B cell (primary cell): ENCODE measurements around the gene DOCK1. TPM values are rescaled to one million over a fixed set of nuclear protein-coding genes. Genes with fewer than 3 reads are reported as not detected.

Experiments
- ATAC-seq: fragments of 200-7000 bp; cut with Tn5 transposase; one replicate; pipeline ENCODE4 v1.10.0; 2021; ENCODE audit warnings: low read depth, mild to moderate bottlenecking, moderate number of reproducible peaks, moderate library complexity
- CTCF ChIA-PET: fragments of 350-600 bp; sonication (Branson Sonifier 250); formaldehyde crosslinking; loops from one replicate; lab custom pipeline; 2021; ENCODE audit warnings: antibody characterized with exemption, inconsistent platforms; lab: Charles Lee
- POLR2A ChIA-PET: fragments of 350-600 bp; sonication (Branson Sonifier 250); formaldehyde crosslinking; loops from one replicate; lab custom pipeline; 2021; ENCODE audit warnings: antibody characterized with exemption; lab: Charles Lee
- DNase-seq: peaks from one replicate; pipeline ENCODE4 v3.0.0; 2013
- H2AFZ ChIP-seq: 2 replicates; pipeline ENCODE4 v1.6.1; 2012; ENCODE audit warnings: mild to moderate bottlenecking, low read depth, low read length; ENCODE audit not compliant: insufficient read depth, poor library complexity, severe bottlenecking
- H3K27ac ChIP-seq, 2 donors: 1 replicate in 1 of 2; 2 replicates in 1 of 2; pipeline ENCODE4 v1.5.1; 2012 to 2013; ENCODE audit warnings: low read length in 2 of 2, mild to moderate bottlenecking in 2 of 2, moderate library complexity in 1 of 2
- H3K27me3 ChIP-seq, 4 experiments: fragments of 200-600 bp in 1 of 4; sonication (generic) in 1 of 4; replicated peaks in 1 of 4; 1 replicate in 2 of 4; 2 replicates in 2 of 4; pipeline versions ENCODE4 v1.6.1 to v1.7.0; 2013 to 2016; ENCODE audit warnings: low read length in 3 of 4, mild to moderate bottlenecking in 2 of 4, mixed read lengths in 1 of 4, moderate library complexity in 1 of 4; ENCODE audit not compliant: insufficient read depth in 4 of 4, control insufficient read depth in 3 of 4; ENCODE audit errors: control extremely low read depth in 1 of 4
- H3K36me3 ChIP-seq, 2 experiments: replicated peaks in 1 of 2; 1 replicate in 1 of 2; 2 replicates in 1 of 2; pipeline versions ENCODE4 v1.6.1 to v1.7.1; 2013; ENCODE audit warnings: low read length in 1 of 2; ENCODE audit not compliant: insufficient read depth in 2 of 2, control insufficient read depth in 1 of 2; ENCODE audit errors: control extremely low read depth in 1 of 2, extremely low read depth in 1 of 2
- H3K4me1 ChIP-seq, 2 donors: fragments of 200-600 bp in 1 of 2; sonication (generic) in 1 of 2; 1 replicate in 1 of 2; 2 replicates in 1 of 2; pipeline versions ENCODE4 v1.5.1 to v1.6.1; 2013 to 2017; ENCODE audit warnings: low read length in 2 of 2; ENCODE audit not compliant: control insufficient read depth in 2 of 2, insufficient read depth in 2 of 2
- H3K4me2 ChIP-seq: replicated peaks from 2 replicates; pipeline ENCODE3; 2012; ENCODE audit warnings: mild to moderate bottlenecking, low read depth, low read length; ENCODE audit not compliant: poor library complexity, severe bottlenecking
- H3K4me3 ChIP-seq, 5 experiments: fragments of 200-600 bp in 1 of 5; sonication (generic) in 1 of 5; 1 replicate in 3 of 5; 2 replicates in 2 of 5; pipeline versions ENCODE4 v1.5.1 to v1.7.0; 2011 to 2016; ENCODE audit warnings: low read length in 4 of 5, mild to moderate bottlenecking in 4 of 5, low read depth in 2 of 5, control low read depth in 1 of 5, moderate library complexity in 1 of 5; ENCODE audit not compliant: insufficient read depth in 1 of 5; ENCODE audit errors: control extremely low read depth in 1 of 5, extremely low read depth in 1 of 5
- H3K79me2 ChIP-seq: fragments of 200-600 bp; sonication (generic); one replicate; pipeline ENCODE4 v1.6.0; 2016; ENCODE audit warnings: low read length; ENCODE audit not compliant: control insufficient read depth, insufficient read depth
- H3K9ac ChIP-seq: fragments of 200-600 bp; sonication (generic); 2 replicates; pipeline ENCODE4 v1.6.1; 2017; ENCODE audit warnings: mild to moderate bottlenecking, low read length, moderate library complexity
- H3K9me3 ChIP-seq, 3 donors: one replicate each; pipeline versions ENCODE4 v1.6.1 to v1.7.1; 2013; ENCODE audit warnings: low read length in 2 of 3; ENCODE audit not compliant: control insufficient read depth in 2 of 3, insufficient read depth in 1 of 3; ENCODE audit errors: control extremely low read depth in 1 of 3
- H4K20me1 ChIP-seq: 2 replicates; pipeline ENCODE4 v1.6.0; 2012; ENCODE audit warnings: mild to moderate bottlenecking, low read length; ENCODE audit not compliant: insufficient read depth, control insufficient read depth, poor library complexity, severe bottlenecking
- H3K27ac Mint-ChIP-seq: one replicate; pipeline ENCODE4 v1.8.0; 2021; ENCODE audit warnings: mixed read lengths
- H3K27me3 Mint-ChIP-seq: one replicate; pipeline ENCODE4 v1.8.0; 2021; ENCODE audit warnings: mixed read lengths
- H3K4me1 Mint-ChIP-seq: one replicate; pipeline ENCODE4 v1.8.0; 2021; ENCODE audit warnings: mixed read lengths
- H3K4me3 Mint-ChIP-seq: one replicate; pipeline ENCODE4 v1.8.0; 2021; ENCODE audit warnings: mixed read lengths
- H3K9me3 Mint-ChIP-seq: one replicate; pipeline ENCODE4 v1.8.0; 2022; ENCODE audit warnings: mixed read lengths; ENCODE audit not compliant: insufficient read depth
- EZH2 ChIP-seq: IDR thresholded peaks from 2 replicates; pipeline ENCODE4 v1.6.1; 2012; ENCODE audit warnings: borderline replicate concordance, low read depth, mild to moderate bottlenecking, moderate library complexity, low read length; ENCODE audit not compliant: insufficient read depth, poor library complexity, severe bottlenecking
- WGBS: methylation state at CpG from one replicate; pipeline ENCODE4 v1.1.5; 2013; ENCODE audit warnings: missing lambda C conversion rate; ENCODE audit not compliant: insufficient coverage; 5-methylcytosine and 5-hydroxymethylcytosine counted together
- intact Hi-C: fragments of 100-400 bp; cut with micrococcal nuclease; formaldehyde crosslinking; loops from one replicate; pipeline ENCODE4 v1.10.0; 2022
- polyA plus RNA-seq: library from polyadenylated mRNA; depleted of rRNA; stranded (reverse); fragments of >200 nt; gene quantifications from 2 replicates; pipeline ENCODE4 v1.2.3, GENCODE V29; 2012
- total RNA-seq, 2 donors: library from RNA; stranded (reverse); fragments of 120-200 nt in 1 of 2; gene quantifications; 1 replicate in 1 of 2; 2 replicates in 1 of 2; pipeline versions ENCODE4 v1.2.3 to v1.2.4, GENCODE V29; 2013 to 2022
- TF ChIP-seq, protein P1 (sequence below): fragments of 200-600 bp; IDR thresholded peaks from one replicate; pipeline ENCODE4 v1.8.0; 2022; ENCODE audit warnings: antibody characterized with exemption, mild to moderate bottlenecking

The DOCK1 gene
- total and polyA plus RNA-seq, 2 donors (not counting 1 experiment from before 2014, with no cell fraction given) = not detected

DNA sequence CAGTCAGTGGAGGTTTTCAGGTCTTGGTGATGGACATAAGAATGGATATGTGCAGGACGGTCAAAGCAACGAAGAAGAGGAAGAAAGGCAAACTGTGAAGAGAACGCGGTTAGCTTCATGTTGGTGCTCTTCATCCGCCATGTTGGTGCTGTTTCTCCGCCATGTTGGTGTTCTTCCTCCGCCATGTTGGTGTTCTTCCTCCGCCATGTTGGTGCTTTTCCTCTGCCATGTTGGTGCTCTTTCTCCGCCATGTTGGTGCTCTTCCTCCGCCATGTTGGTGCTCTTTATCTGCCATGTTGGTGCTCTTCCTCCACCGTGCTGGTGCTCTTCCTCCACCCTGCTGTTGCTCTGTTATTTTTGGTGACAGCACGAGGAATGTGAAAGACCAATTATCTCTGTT is 95.4 kb downstream of the DOCK1 start:
- POLR2A ChIA-PET = no interaction called here
- no peaks in the 10 kb centered on the region for H4K20me1 ChIP-seq
- no peak overlapping the region for H3K9ac ChIP-seq
- peaks cover 1% of the 10 kb centered on the region for H3K9me3 Mint-ChIP-seq
- CTCF ChIA-PET = no interaction called here
- no peak overlapping the region for H3K4me3 ChIP-seq
- ATAC-seq (no peak), DNase-seq (no peak)
- peaks cover 0 to 14% (median 0%) of the 10 kb centered on the region in 3 donors for H3K9me3 ChIP-seq
- no peaks in the 10 kb centered on the region for H3K27me3 ChIP-seq
- intact Hi-C loops = no loop called here
- no peaks in the 10 kb centered on the region for H3K4me1 Mint-ChIP-seq
- no peak overlapping the region for H3K27ac ChIP-seq
- 91% methylated on average over 11 of the region's 12 CpGs for WGBS
- H3K4me3 Mint-ChIP-seq = no peak overlapping the region
- H3K27me3 Mint-ChIP-seq = no peaks in the 10 kb centered on the region
- no peaks in the 10 kb centered on the region for H3K4me1 ChIP-seq
- H3K27ac Mint-ChIP-seq = no peak overlapping the region
- no peak for TF ChIP-seq EZH2
- TF ChIP-seq, protein P1, sequence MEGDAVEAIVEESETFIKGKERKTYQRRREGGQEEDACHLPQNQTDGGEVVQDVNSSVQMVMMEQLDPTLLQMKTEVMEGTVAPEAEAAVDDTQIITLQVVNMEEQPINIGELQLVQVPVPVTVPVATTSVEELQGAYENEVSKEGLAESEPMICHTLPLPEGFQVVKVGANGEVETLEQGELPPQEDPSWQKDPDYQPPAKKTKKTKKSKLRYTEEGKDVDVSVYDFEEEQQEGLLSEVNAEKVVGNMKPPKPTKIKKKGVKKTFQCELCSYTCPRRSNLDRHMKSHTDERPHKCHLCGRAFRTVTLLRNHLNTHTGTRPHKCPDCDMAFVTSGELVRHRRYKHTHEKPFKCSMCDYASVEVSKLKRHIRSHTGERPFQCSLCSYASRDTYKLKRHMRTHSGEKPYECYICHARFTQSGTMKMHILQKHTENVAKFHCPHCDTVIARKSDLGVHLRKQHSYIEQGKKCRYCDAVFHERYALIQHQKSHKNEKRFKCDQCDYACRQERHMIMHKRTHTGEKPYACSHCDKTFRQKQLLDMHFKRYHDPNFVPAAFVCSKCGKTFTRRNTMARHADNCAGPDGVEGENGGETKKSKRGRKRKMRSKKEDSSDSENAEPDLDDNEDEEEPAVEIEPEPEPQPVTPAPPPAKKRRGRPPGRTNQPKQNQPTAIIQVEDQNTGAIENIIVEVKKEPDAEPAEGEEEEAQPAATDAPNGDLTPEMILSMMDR = no peak
- no peak overlapping the region for H3K4me2 ChIP-seq
- no peaks in the 10 kb centered on the region for H3K79me2 ChIP-seq
- H3K36me3 ChIP-seq = no peaks in the 10 kb centered on the region
- no peak overlapping the region for H2AFZ ChIP-seq

DNA sequence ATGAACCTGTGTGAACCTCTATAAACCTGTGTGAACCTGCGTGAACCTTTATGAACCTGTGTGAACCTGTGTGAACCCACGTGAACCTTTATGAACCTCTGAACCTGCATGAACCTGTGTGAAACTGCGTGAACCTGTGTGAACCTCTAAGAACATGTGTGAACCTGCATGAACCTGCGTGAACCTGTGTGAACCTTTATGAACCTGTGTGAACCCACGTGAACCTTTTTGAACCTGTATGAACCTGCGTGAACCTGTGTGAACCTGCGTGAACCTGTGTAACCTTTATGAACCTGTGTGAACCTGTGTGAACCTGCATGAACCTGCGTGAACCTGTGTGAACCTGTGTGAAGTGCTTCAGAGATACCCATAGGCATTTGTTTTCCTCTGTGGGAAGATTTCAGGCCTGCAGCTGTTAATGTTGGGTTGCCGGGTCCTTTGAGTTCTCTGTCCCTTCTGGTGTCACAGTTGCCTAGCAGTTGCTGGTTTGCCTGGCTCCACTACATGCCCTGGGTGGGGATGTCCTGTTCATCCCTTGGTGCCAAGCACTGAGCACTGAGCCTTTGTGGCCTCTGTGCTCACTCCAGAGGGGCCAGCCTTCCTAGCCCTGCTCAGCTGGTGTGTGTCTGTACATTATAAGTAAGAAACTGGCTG is 97.9 kb downstream of the DOCK1 start:
- no peaks in the 10 kb centered on the region for H3K36me3 ChIP-seq
- H3K27ac ChIP-seq = no peak overlapping the region
- H3K4me1 ChIP-seq = no peaks in the 10 kb centered on the region
- H2AFZ ChIP-seq = no peak overlapping the region
- ChIA-PET POLR2A (no interaction called here), CTCF (no interaction called here)
- H3K27me3 ChIP-seq = no peaks in the 10 kb centered on the region
- no peaks in the 10 kb centered on the region for H3K27me3 Mint-ChIP-seq
- H3K4me1 Mint-ChIP-seq = no peaks in the 10 kb centered on the region
- H3K9ac ChIP-seq = no peak overlapping the region
- DNase-seq (no peak), ATAC-seq (no peak)
- no peaks in the 10 kb centered on the region for H4K20me1 ChIP-seq
- no peak overlapping the region for H3K4me3 Mint-ChIP-seq
- no peak overlapping the region for H3K4me2 ChIP-seq
- intact Hi-C loops = no loop called here
- 89% methylated on average over 9 of the region's 9 CpGs for WGBS
- H3K27ac Mint-ChIP-seq = no peak overlapping the region
- TF ChIP-seq, protein P1 = no peak
- TF ChIP-seq EZH2 = no peak
- H3K9me3 ChIP-seq = peaks cover 0 to 25% (median 0%) of the 10 kb centered on the region in 3 donors
- no peaks in the 10 kb centered on the region for H3K79me2 ChIP-seq
- H3K9me3 Mint-ChIP-seq = no peaks in the 10 kb centered on the region
- H3K4me3 ChIP-seq = no peak overlapping the region
